GM23248 (cell line): Measurements from ENCODE around the gene PDZD7. TPM values are rescaled to one million over a fixed set of nuclear protein-coding genes. Genes with fewer than 3 reads are reported as not detected.

ENCODE experiments used
- DNase-seq: peaks from one replicate; pipeline ENCODE4 v3.0.0-alpha.2; 2015
- H2AFZ ChIP-seq: fragments of 200-600 bp; sonication (generic); 2 replicates; pipeline ENCODE4 v1.6.1; 2016; ENCODE audit warnings: antibody characterized with exemption
- H3F3A ChIP-seq: fragments of 200-600 bp; sonication (generic); 2 replicates; pipeline ENCODE4 v1.6.1; 2016; ENCODE audit warnings: mild to moderate bottlenecking, antibody characterized with exemption, mixed run types; ENCODE audit not compliant: insufficient read depth
- H3K27ac ChIP-seq: fragments of 200-600 bp; sonication (generic); 2 replicates; pipeline ENCODE4 v1.5.1; 2016; ENCODE audit warnings: mild to moderate bottlenecking
- H3K27me3 ChIP-seq: fragments of 200-600 bp; sonication (generic); replicated peaks from 2 replicates; pipeline ENCODE4 v1.6.1; 2016; ENCODE audit warnings: mild to moderate bottlenecking; ENCODE audit not compliant: insufficient read depth
- H3K36me3 ChIP-seq: fragments of 200-600 bp; sonication (generic); 2 replicates; pipeline ENCODE4 v1.6.1; 2016; ENCODE audit warnings: low read depth, mild to moderate bottlenecking
- H3K4me1 ChIP-seq: fragments of 200-600 bp; sonication (generic); 2 replicates; pipeline ENCODE4 v1.6.1; 2016; ENCODE audit warnings: mild to moderate bottlenecking; ENCODE audit not compliant: insufficient read depth
- H3K4me2 ChIP-seq: fragments of 200-600 bp; sonication (generic); one replicate; pipeline ENCODE4 v1.6.1; 2016; ENCODE audit warnings: mild to moderate bottlenecking; ENCODE audit not compliant: unreplicated experiment
- H3K4me3 ChIP-seq: fragments of 200-600 bp; sonication (generic); 2 replicates; pipeline ENCODE4 v1.5.1; 2016; ENCODE audit warnings: mild to moderate bottlenecking
- H3K79me2 ChIP-seq: fragments of 200-600 bp; sonication (generic); 2 replicates; pipeline ENCODE4 v1.6.1; 2016; ENCODE audit warnings: mild to moderate bottlenecking; ENCODE audit not compliant: insufficient read depth
- H3K9ac ChIP-seq: fragments of 200-600 bp; sonication (generic); 2 replicates; pipeline ENCODE4 v1.6.1; 2016; ENCODE audit warnings: mild to moderate bottlenecking
- H3K9me2 ChIP-seq: fragments of 200-600 bp; sonication (generic); 2 replicates; pipeline ENCODE4 v1.6.1; 2016; ENCODE audit warnings: mixed run types, mild to moderate bottlenecking, moderate library complexity; ENCODE audit not compliant: insufficient read depth
- H3K9me3 ChIP-seq: fragments of 200-600 bp; sonication (generic); one replicate; pipeline ENCODE4 v1.6.1; 2017; ENCODE audit warnings: low read depth
- H4K20me1 ChIP-seq: fragments of 200-600 bp; sonication (generic); 2 replicates; pipeline ENCODE4 v1.6.0; 2016; ENCODE audit not compliant: insufficient read depth
- EZH2 ChIP-seq: fragments of 200-600 bp; sonication (generic); IDR thresholded peaks from 2 replicates; pipeline ENCODE4 v1.6.1; 2018; ENCODE audit warnings: antibody characterized with exemption, mild to moderate bottlenecking; ENCODE audit not compliant: insufficient read depth, poor library complexity, severe bottlenecking
- EZH2phosphoT487 ChIP-seq: fragments of 200-600 bp; sonication (generic); IDR thresholded peaks from 2 replicates; pipeline ENCODE4 v1.6.1; 2018; ENCODE audit warnings: antibody characterized with exemption, moderate library complexity, mild to moderate bottlenecking, low read depth; ENCODE audit not compliant: insufficient read depth
- WGBS, 2 experiments: methylation state at CpG; one replicate each; pipeline ENCODE4 v1.1.6; 2015 to 2017; ENCODE audit warnings: low lambda C conversion rate in 2 of 2, low coverage in 1 of 2; ENCODE audit errors: missing lambda C conversion rate in 2 of 2; 5-methylcytosine and 5-hydroxymethylcytosine counted together
- in situ Hi-C: fragments of 300-500 bp; cut with MboI; formaldehyde crosslinking; loops from 2 replicates; pipeline ENCODE4 v1.15.0; 2020
- polyA plus RNA-seq: library from polyadenylated mRNA; unstranded; fragments of >200 nt; fragmentation: Nextera tagmentation; extraction: Ambion mirVana; gene quantifications from 2 replicates; pipeline ENCODE4 v1.2.1, GENCODE V29; 2016
- total RNA-seq: library from RNA; depleted of rRNA; stranded (reverse); fragments of >200 nt; shearing (Covaris generic); gene quantifications from 2 replicates; pipeline ENCODE4 v1.2.3, GENCODE V29; 2014

Gene PDZD7
- total and polyA plus RNA-seq, 2 experiments from 2014 or later = 0.54 to 1.1 TPM

GRCh38 chr10:101060036-101060950, 29.4 kb upstream of the PDZD7 start:
- Histone ChIP-seq H3K36me3 (no peaks in the 10 kb centered on the region), H3K4me2 (peak overlapping the region; percentile 95), H3K4me3 (peak overlapping the region; percentile 97), H3K27ac (peak overlapping the region; percentile 95), H4K20me1 (no peaks in the 10 kb centered on the region), H3K9me2 (no peaks in the 10 kb centered on the region), H3K27me3 (no peaks in the 10 kb centered on the region), H3F3A (peaks cover 13% of the 10 kb centered on the region), H3K9ac (peak overlapping the region; percentile 93), H3K9me3 (no peaks in the 10 kb centered on the region), H2AFZ (peak overlapping the region; percentile 96), H3K4me1 (peaks cover 17% of the 10 kb centered on the region), H3K79me2 (peaks cover 58% of the 10 kb centered on the region)
- WGBS, 2 experiments = 1% methylated on average over 37 of the region's 37 CpGs
- in situ Hi-C loops = no loop called here
- TF ChIP-seq EZH2 (no peak), EZH2phosphoT487 (no peak)
- DNase-seq = peak; percentile 97

- no peak overlapping the region for H3K4me3 ChIP-seq
- no peaks in the 10 kb centered on the region for H3K9me2 ChIP-seq
- WGBS, 2 experiments = 96 to 97% methylated on average over 4 of the region's 4 CpGs
- in situ Hi-C loops = no loop called here
- TF ChIP-seq EZH2phosphoT487 (no peak), EZH2 (no peak)
- H3K36me3 ChIP-seq = no peaks in the 10 kb centered on the region
- no peak overlapping the region for H3K9ac ChIP-seq
- peaks cover 37% of the 10 kb centered on the region for H3K79me2 ChIP-seq
- H3K4me2 ChIP-seq = no peak overlapping the region
- H3K27me3 ChIP-seq = no peaks in the 10 kb centered on the region
- peaks cover 32% of the 10 kb centered on the region for H3F3A ChIP-seq
- peaks cover 26% of the 10 kb centered on the region for H3K4me1 ChIP-seq
- no peak for DNase-seq
- no peak overlapping the region for H3K27ac ChIP-seq
- H4K20me1 ChIP-seq = no peaks in the 10 kb centered on the region
- H2AFZ ChIP-seq = no peak overlapping the region
- no peaks in the 10 kb centered on the region for H3K9me3 ChIP-seq
Observed at GRCh38 chr10:101056365-101057151, 25.6 kb upstream of the PDZD7 start.

GRCh38 chr10:101055411-101055810, 24.5 kb upstream of the PDZD7 start:
- peaks cover 28% of the 10 kb centered on the region for H3K4me1 ChIP-seq
- H3K27me3 ChIP-seq = no peaks in the 10 kb centered on the region
- in situ Hi-C loops = no loop called here
- no peak for DNase-seq
- peaks cover 37% of the 10 kb centered on the region for H3K79me2 ChIP-seq
- 77 to 85% methylated on average over 4 of the region's 4 CpGs for WGBS, 2 experiments
- H4K20me1 ChIP-seq = no peaks in the 10 kb centered on the region
- no peak overlapping the region for H3K4me2 ChIP-seq
- no peaks in the 10 kb centered on the region for H3K36me3 ChIP-seq
- H3F3A ChIP-seq = peaks cover 33% of the 10 kb centered on the region
- H3K4me3 ChIP-seq = no peak overlapping the region
- no peak overlapping the region for H3K9ac ChIP-seq
- H3K27ac ChIP-seq = no peak overlapping the region
- TF ChIP-seq EZH2phosphoT487 (no peak), EZH2 (no peak)
- H2AFZ ChIP-seq = no peak overlapping the region
- no peaks in the 10 kb centered on the region for H3K9me2 ChIP-seq
- H3K9me3 ChIP-seq = no peaks in the 10 kb centered on the region

- in situ Hi-C loops = no loop called here
- Histone ChIP-seq H3K4me1 (peaks cover 29% of the 10 kb centered on the region), H4K20me1 (no peaks in the 10 kb centered on the region), H3K9me2 (no peaks in the 10 kb centered on the region), H3K4me2 (no peak overlapping the region), H2AFZ (no peak overlapping the region), H3K36me3 (no peaks in the 10 kb centered on the region), H3K9me3 (no peaks in the 10 kb centered on the region), H3K4me3 (no peak overlapping the region), H3K79me2 (peaks cover 33% of the 10 kb centered on the region), H3K9ac (no peak overlapping the region), H3K27me3 (peaks cover 2% of the 10 kb centered on the region), H3K27ac (no peak overlapping the region), H3F3A (peaks cover 29% of the 10 kb centered on the region)
- no peak for TF ChIP-seq EZH2
- TF ChIP-seq EZH2phosphoT487 = no peak
- DNase-seq = no peak
- WGBS, 2 experiments = 75 to 76% methylated on average over 5 of the region's 5 CpGs
Observed at GRCh38 chr10:101054876-101055275, 23.9 kb upstream of the PDZD7 start.
